Measurements from ENCODE around the gene TBC1D1.
"Not testable (repeated sequence)": the region's sequence is repeated elsewhere in the genome, so short reads cannot be mapped to it uniquely, and the experiment has no call there.

GRCh38 chr4:38020961-38021360, 130.1 kb downstream of the TBC1D1 start:
- TF ChIP-seq CTCF (IDR thresholded peaks at IDR 0.05 in 4 of 5, conservative IDR thresholded peaks at IDR 0.05 in 1 of 5); POLR2A (IDR thresholded peaks at IDR 0.05): not testable (repeated sequence)
